GM19395 (cell line): ENCODE data around the gene ZNF282.
"Not testable (repeated sequence)": the region's sequence is repeated elsewhere in the genome, so short reads cannot be mapped to it uniquely, and the experiment has no call there.

Experiments
- ATAC-seq: cut with Tn5 transposase; IDR thresholded peaks from one replicate; pipeline ENCODE4 v1.9.1; 2021; ENCODE audit warnings: mild to moderate bottlenecking, moderate library complexity; ENCODE audit not compliant: unreplicated experiment

The ZNF282 gene

GRCh38 chr7:149252378-149252777, 57.0 kb downstream of the ZNF282 start:
- ATAC-seq = no peak

DNA sequence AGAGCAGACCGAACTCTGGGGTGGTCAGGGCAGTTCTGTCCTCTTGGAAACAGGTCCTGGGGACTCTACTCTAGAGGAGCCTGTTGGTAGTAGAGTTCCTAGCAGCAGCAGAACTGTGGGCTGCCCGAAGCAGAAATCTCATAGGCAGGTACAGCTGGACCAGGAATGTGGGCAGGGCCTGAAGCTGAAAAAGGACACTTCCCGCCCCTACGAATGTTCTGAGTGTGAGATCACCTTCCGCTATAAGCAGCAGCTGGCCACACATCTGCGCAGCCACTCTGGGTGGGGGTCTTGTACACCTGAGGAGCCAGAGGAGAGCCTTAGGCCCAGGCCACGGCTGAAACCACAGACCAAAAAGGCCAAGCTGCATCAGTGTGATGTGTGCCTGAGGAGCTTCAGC, 58.3 kb downstream of the ZNF282 start:
- ATAC-seq = no peak

DNA sequence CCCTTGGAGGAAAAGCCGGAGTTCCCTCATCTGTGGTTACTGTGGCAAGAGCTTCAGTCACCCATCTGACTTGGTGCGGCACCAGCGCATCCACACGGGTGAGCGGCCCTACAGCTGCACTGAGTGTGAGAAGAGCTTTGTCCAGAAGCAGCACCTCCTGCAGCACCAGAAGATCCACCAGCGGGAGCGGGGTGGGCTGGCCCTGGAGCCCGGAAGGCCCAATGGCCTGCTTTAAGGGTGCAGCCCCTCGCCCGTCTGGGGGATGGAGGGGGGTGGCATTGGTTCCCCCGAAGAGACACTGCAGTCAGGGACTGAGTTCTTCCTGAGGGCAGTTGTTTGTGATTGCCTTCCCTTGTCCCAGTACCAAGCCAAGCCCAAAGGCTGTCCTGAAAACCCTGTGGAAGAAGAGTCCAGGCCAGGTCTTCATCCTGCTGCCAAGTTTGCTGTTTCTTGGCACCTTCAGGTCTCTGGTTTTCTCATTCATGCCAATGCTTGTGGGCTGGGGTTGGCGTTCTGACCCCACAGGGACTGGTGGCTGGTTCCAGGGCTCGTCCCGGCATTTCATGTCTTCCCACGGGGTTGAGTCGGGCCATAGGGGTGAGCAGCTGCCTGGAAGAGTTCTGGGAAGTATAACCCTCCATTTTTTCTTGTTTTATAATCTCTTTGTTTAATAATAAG, 59.0 kb downstream of the ZNF282 start:
- ATAC-seq = no peak

DNA sequence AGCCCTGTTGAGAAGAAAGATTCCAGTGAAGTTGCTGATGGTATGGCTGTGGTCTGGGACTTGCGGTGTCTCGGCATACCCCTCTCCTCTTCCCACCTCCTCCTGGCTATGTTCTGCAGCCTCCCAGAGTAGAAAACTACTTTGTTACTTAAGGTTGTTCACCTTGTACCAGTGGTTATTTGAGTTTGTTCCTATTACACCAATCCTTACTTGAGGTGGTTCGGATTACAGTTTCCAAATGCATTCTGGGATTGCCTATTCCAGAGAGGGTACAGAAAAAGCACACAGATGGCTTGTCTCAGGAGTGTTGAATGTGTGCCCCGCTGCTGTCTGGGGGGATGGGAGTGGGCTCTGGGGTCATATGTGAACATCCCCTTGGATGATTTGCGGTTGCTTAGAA, 59.8 kb downstream of the ZNF282 start:
- no peak for ATAC-seq

- ATAC-seq = no peak
These were observed 61.2 kb downstream of the ZNF282 start for GRCh38 chr7:149256568-149256967.

DNA sequence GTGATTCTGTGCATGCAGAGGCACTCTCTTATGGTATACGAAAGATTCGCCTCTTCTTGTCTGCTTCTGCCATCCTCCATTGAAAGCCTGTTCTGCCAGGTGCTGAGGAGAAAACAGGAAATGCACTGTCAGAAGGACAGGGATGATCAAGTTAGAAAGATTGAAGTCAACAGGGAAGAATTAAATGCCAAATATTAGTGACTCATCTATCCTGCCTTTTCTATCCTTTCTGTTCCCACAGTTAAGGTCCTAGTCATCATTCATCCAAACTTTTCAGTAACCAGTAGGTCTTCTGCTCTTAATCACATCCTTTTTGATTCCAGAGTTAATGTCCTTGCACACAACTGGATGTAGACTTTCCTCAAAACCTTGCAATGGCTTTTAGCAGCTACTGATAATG, 61.8 kb downstream of the ZNF282 start:
- no peak for ATAC-seq

- peak; percentile 15 for ATAC-seq
These were observed 66.0 kb downstream of the ZNF282 start for GRCh38 chr7:149261316-149261828.

- ATAC-seq = peak; percentile 84
These were observed 66.7 kb downstream of the ZNF282 start, which contains the start of gene ZNF783 for GRCh38 chr7:149261829-149262617. ZNF783 (plus strand) TSS chr7:149262196; CDS start chr7:149262334, 138 bp downstream.

DNA sequence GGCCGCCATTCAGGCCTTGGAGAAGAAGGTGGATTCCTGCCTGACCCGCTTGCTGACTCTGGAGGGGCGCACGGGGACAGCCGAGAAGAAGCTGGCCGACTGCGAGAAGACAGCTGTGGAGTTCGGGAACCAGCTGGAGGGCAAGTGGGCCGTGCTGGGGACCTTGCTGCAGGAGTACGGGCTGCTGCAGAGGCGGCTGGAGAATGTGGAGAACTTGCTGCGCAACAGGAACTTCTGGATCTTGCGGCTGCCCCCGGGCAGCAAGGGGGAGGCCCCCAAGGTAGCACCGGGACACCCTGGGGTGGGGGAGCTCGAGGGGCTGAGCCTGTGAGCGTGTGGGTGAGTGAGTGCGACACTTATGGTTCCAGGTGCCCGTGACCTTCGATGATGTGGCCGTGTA, 71.1 kb downstream of the ZNF282 start:
- ATAC-seq = no peak

DNA sequence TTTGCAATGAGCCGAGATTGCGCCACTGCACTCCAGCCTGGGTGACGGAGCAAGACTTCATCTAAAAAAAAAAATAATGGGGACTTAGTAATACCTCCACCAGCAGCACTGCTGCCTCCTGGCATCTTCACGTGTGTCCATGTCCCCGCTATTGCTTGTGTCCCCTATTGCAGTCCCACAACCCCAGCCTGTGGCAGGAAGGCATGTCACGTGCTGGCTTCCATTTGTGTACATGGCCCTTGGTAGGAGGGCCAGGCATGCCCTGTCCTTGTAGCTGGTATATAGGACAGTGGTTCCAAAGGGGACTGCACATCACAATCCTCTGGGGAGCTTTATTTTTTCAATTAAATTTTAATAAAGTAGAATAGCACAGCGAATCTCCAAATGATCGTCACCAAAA, 72.4 kb downstream of the ZNF282 start:
- ATAC-seq = no peak

- ATAC-seq = not testable (repeated sequence)
These were observed 79.1 kb downstream of the ZNF282 start for GRCh38 chr7:149274424-149274823.
